HG03575 (cell line): ENCODE measurements around the gene TCF23.
"Not testable (repeated sequence)": the region's sequence is repeated elsewhere in the genome, so short reads cannot be mapped to it uniquely, and the experiment has no call there.

Experiments
- ATAC-seq: cut with Tn5 transposase; IDR thresholded peaks from one replicate; pipeline ENCODE4 v1.9.1; 2021; ENCODE audit not compliant: unreplicated experiment, insufficient number of reproducible peaks, low FRiP score; ENCODE audit errors: extremely low read depth

Gene TCF23

DNA sequence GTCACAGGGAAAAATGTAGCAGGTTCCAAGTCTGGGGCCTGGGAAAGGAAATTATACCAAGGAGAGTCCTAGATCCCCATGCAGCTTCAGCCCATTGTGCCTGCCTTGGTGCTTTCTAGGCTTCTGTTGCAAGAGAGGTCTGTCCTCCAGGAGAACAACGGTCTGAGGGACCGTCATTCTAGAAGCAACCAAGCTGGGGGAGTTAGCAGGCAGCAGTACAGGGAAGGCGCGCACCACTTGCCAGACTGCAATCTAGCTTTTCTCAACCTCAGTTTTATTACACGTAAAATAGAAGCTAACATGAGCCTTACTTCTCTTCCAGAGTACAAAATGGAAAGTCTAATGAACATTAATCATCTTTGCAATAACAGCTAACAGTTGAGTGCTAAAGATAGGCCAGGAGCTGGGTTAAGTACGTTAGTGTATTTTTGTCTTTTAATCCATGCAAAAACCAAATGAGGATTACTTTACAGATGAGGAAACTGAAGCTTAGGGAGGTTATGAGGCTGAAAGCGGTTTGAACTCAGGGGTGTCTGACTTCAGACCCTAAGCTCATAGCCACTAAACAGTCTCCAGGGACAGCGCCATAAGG, 1.9 kb downstream of the TCF23 start:
- no peak for ATAC-seq

- ATAC-seq, result no peak
These were observed 3.4 kb downstream of the TCF23 start for GRCh38 chr2:27152102-27152795.

GRCh38 chr2:27152796-27153464, 4.1 kb downstream of the TCF23 start:
- ATAC-seq, result no peak

DNA sequence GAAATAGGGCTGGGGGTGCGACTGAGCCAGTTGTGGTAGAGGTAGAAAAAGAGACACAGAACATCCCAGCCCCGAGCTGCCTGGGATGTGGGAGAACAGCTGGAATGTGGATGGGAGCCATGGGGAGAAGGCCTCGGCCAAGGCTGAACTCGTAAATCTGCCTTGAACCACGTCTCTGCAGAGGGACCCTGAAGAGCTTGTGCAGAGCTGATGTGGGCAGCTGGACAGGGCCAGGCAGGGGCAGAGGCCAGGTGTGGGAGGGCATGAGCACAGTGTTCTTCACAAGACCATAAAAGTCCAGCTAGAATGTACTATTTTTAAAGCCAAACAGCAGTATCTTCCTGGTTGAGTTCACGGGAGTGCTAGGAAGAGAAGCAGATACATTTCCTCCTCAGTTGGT, 5.7 kb downstream of the TCF23 start:
- ATAC-seq, result no peak

GRCh38 chr2:27155069-27155520, 6.3 kb downstream of the TCF23 start:
- ATAC-seq, result no peak

DNA sequence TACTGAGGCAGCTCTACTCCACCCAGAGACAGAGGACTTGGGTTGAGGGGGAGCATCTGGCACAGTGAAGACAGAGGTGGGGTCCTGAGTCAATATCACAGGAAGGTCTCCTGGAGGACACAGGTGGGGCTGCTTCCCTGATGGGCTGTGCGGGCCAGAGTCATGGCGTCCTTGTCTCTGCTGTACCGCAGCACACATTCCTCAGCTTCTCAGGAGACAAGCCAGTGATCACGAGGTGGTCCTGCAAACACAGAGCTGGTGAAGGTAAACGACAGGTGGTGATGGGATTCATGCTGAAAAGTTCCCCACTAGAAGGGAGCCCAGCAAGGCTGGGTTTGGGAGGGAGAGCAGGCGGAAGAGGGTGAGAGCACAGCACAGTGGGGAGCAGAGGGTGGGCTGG, 9.7 kb downstream of the TCF23 start:
- ATAC-seq, result no peak

GRCh38 chr2:27159271-27159670, 10.5 kb downstream of the TCF23 start:
- ATAC-seq, result no peak

DNA sequence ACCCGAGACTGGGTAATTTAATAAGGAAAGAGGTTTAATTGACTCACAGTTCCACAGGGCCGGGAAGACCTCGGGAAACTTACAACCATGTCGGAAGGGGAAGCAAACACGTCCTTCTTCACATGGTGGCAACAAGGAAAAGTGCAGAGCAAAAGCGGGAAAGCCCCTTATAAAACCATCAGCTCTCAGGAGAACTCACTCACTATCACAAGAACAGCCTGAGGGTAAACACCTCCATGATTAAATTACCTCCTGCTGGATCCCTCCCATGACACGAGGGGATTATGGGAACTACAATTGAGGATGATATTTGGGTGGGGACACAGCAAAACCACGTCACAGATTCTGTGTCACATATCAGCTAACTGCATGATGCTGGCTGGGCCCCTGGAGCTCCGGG, 11.4 kb downstream of the TCF23 start:
- no peak for ATAC-seq

DNA sequence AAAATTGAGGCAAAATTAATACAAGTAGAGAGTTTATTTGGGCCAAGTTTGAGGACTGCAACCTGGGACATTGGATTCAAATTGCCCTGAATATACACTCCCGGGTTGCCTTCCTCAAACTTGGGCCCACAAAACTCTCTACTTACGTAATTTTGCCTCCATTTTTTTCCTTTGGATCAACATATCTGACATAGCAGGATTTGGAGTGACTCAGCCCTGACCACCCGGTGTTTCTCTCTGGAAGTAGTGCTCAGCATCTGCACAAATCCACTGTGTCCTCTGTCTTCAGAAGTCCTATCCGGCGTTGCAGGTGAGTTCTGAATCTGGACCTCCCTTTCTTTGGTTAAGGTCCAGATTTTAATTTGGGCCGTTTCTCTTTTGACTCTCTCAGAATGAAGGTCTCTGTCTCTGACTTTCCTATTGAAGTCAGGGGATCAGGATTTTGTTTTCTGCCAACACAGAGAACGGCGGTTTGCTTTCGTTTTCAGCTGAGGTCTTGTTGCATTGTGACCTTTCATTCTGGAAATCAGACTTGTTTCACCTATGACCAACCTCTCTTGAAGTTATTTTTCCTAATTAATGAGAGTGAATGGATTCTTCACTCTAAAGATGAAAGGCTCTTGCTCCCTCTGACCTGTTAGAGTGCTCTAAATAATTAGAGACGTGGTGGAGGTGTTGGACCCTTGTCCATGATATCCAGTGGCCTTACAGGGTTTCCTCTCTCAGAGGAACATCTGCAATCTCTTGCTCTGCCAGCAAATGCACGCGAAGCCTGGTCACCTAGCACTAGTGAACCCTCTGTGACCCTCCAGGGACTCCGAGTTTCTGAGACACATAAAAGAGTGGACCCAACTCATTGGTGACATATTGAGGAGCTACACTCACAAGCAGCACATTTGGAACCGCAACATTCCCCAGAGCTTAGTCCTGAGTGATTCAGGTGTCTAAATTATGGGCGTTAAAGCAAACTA, 13.6 kb downstream of the TCF23 start:
- ATAC-seq, result no peak

- ATAC-seq, result no peak
These were observed 16.4 kb downstream of the TCF23 start for GRCh38 chr2:27164960-27165763.

GRCh38 chr2:27170581-27171337, 22.0 kb downstream of the TCF23 start:
- no peak for ATAC-seq

DNA sequence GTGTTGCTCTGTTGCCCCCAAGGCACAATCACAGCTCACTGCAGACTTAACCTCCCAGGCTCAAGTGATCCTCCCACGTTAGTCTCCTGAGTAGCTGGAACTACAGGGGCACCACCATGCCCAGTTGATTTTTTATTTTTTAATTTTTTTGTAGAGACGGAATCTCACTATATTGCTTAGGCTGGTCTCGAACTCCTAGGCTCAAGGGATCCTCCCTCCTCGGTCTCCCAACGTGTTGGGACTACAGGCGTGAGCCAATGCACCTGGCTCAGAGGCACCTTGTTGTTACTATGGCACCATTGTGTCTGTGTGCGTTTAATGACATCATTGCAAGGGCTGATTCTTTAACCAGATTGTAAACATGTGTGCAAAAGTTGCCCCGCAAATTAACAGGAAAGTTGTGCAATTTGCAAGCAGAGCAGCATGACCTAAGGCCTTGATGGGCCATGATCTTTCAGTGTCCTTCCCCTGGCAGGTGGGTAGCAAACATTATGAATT, 22.6 kb downstream of the TCF23 start:
- no peak for ATAC-seq

DNA sequence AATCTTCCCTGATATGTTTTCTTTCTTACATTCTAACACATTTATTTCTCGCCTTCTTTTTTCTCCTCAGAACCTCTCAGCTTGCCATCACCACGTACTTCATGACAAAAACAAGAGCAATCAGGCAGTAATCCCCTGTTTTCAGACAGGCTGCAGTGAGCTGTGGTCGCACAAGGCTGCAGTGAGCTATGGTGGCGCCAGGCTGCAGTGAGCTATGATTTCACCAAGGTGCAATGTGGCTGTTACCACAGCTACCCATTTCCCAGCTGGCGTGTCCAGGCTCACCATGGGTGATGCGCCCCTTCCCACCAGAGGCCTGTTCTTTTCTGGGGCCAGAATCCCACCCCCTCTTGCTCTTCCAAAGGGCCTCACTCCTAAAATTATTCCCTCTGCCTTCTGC, 25.8 kb downstream of the TCF23 start:
- no peak for ATAC-seq

- no peak for ATAC-seq
These were observed 26.5 kb downstream of the TCF23 start for GRCh38 chr2:27175330-27175729.

GRCh38 chr2:27175781-27176180, 27.0 kb downstream of the TCF23 start:
- ATAC-seq, result not testable (repeated sequence)

- no peak for ATAC-seq
These were observed 28.9 kb downstream of the TCF23 start for GRCh38 chr2:27177441-27178351.

- no peak for ATAC-seq
These were observed 29.7 kb downstream of the TCF23 start for GRCh38 chr2:27178469-27178868.
